Activated T-helper 17 cell treated with anti-CD3 and anti-CD28 coated beads, Interleukin-2, amount 50 U/mL, for 72 hours (primary cell): ENCODE data around the gene DNAH3. TPM values are rescaled to one million over a fixed set of nuclear protein-coding genes. Genes with fewer than 3 reads are reported as not detected.
"Not testable (repeated sequence)": the region's sequence is repeated elsewhere in the genome, so short reads cannot be mapped to it uniquely, and the experiment has no call there.

Experiments used
- ATAC-seq: fragments of 150-1000 bp; cut with Tn5 transposase; replicated peaks from 2 replicates; pipeline ENCODE4 v1.10.0; 2021; ENCODE audit warnings: mild to moderate bottlenecking, moderate library complexity
- H3K27ac Mint-ChIP-seq: one replicate; pipeline ENCODE4 v1.8.0; 2022; ENCODE audit warnings: mixed read lengths
- H3K27me3 Mint-ChIP-seq: one replicate; pipeline ENCODE4 v1.8.0; 2022; ENCODE audit warnings: mixed read lengths
- H3K36me3 Mint-ChIP-seq: one replicate; pipeline ENCODE4 v1.8.0; 2022; ENCODE audit warnings: low read depth, mild to moderate bottlenecking, mixed read lengths
- H3K4me1 Mint-ChIP-seq: one replicate; pipeline ENCODE4 v1.8.0; 2022; ENCODE audit warnings: mixed read lengths
- H3K4me3 Mint-ChIP-seq: one replicate; pipeline ENCODE4 v1.8.0; 2022; ENCODE audit warnings: mild to moderate bottlenecking, mixed read lengths
- H3K9me3 Mint-ChIP-seq: one replicate; pipeline ENCODE4 v1.8.0; 2022; ENCODE audit warnings: mixed read lengths
- total RNA-seq, 2 donors: library from RNA; stranded (reverse); gene quantifications; one replicate each; pipeline ENCODE4 v1.2.3, GENCODE V29; 2022

The DNAH3 gene
- total RNA-seq, 2 donors from 2014 or later, result 0.11 TPM

GRCh38 chr16:20950294-20950693 is 200.4 kb downstream of the DNAH3 start:
- peaks cover 7% of the 10 kb centered on the region for H3K27me3 Mint-ChIP-seq
- H3K36me3 Mint-ChIP-seq, result no peaks in the 10 kb centered on the region
- no peak overlapping the region for H3K27ac Mint-ChIP-seq
- no peaks in the 10 kb centered on the region for H3K9me3 Mint-ChIP-seq
- no peaks in the 10 kb centered on the region for H3K4me1 Mint-ChIP-seq
- H3K4me3 Mint-ChIP-seq, result no peak overlapping the region
- ATAC-seq, result no peak

- H3K4me1 Mint-ChIP-seq, result peaks cover 3% of the 10 kb centered on the region
- H3K27me3 Mint-ChIP-seq, result peaks cover 7% of the 10 kb centered on the region
Observed at GRCh38 chr16:20949660-20950059, 201.0 kb downstream of the DNAH3 start.

GRCh38 chr16:20948444-20948843 is 202.2 kb downstream of the DNAH3 start:
- Mint-ChIP-seq H3K27me3 (peaks cover 7% of the 10 kb centered on the region), H3K27ac (no peak overlapping the region), H3K9me3 (no peaks in the 10 kb centered on the region), H3K36me3 (no peaks in the 10 kb centered on the region), H3K4me1 (peaks cover 4% of the 10 kb centered on the region), H3K4me3 (no peak overlapping the region)
- ATAC-seq, result no peak

More at GRCh38 chr16:20949660-20950059, 201.0 kb downstream of the DNAH3 start:
- Mint-ChIP-seq H3K27ac (no peak overlapping the region), H3K9me3 (no peaks in the 10 kb centered on the region), H3K4me3 (no peak overlapping the region), H3K36me3 (no peaks in the 10 kb centered on the region)
- no peak for ATAC-seq

DNA sequence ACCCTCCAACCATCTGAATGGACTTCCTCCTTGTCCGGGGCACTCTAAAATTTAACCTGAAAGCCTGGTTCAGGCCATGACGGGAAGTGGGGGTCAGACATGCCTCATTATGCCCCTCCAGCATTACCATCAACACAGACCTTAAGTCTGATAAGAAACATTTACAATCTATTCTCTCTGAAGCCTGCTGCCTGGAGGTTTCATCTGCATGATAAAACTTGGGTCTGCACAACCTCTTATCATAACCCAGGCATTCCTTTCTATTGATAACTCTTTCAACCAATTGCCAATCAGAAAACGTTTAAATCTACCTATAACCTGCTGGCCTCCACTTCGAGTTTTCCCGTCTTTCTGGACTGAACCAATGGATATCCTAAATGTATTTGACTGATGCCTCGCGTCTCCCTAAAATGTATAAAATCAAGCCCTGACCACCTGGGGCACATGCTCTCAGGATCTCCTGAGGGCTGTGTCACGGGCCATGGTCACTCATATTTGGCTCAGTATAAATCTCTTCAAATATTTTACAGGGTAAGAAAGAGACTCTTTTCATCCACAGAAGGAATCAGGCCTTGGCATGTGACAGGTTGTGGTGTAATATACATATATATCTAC is 204.5 kb downstream of the DNAH3 start:
- Mint-ChIP-seq H3K27ac (no peak overlapping the region), H3K4me1 (peaks cover 9% of the 10 kb centered on the region), H3K4me3 (no peak overlapping the region), H3K36me3 (no peaks in the 10 kb centered on the region), H3K9me3 (no peaks in the 10 kb centered on the region), H3K27me3 (peaks cover 4% of the 10 kb centered on the region)
- no peak for ATAC-seq

DNA sequence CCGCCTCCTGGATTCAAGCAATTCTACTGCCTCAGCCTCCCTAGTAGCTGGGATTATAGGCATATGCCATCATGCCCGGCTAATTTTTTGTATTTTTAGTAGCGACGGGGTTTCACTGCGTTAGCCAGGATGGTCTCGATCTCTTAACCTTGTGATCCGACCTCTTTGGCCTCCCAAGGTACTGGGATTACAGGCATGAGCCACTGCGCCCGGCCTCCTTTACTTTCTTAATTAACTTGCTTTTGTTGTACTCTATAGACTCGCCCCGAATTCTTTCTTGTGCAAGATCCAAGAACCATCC is 205.1 kb downstream of the DNAH3 start:
- not testable (repeated sequence) for H3K9me3 Mint-ChIP-seq, H3K36me3 Mint-ChIP-seq, H3K27ac Mint-ChIP-seq, H3K27me3 Mint-ChIP-seq, H3K4me3 Mint-ChIP-seq, ATAC-seq
- H3K4me1 Mint-ChIP-seq, result peaks cover 11% of the 10 kb centered on the region

- H3K9me3 Mint-ChIP-seq, result no peaks in the 10 kb centered on the region
- H3K27ac Mint-ChIP-seq, result peak overlapping the region; percentile 66
- no peak overlapping the region for H3K4me3 Mint-ChIP-seq
- H3K36me3 Mint-ChIP-seq, result no peaks in the 10 kb centered on the region
- peaks cover 4% of the 10 kb centered on the region for H3K27me3 Mint-ChIP-seq
- H3K4me1 Mint-ChIP-seq, result peaks cover 11% of the 10 kb centered on the region
- peak; percentile 90 for ATAC-seq
Observed at GRCh38 chr16:20944861-20945574, 205.6 kb downstream of the DNAH3 start.

DNA sequence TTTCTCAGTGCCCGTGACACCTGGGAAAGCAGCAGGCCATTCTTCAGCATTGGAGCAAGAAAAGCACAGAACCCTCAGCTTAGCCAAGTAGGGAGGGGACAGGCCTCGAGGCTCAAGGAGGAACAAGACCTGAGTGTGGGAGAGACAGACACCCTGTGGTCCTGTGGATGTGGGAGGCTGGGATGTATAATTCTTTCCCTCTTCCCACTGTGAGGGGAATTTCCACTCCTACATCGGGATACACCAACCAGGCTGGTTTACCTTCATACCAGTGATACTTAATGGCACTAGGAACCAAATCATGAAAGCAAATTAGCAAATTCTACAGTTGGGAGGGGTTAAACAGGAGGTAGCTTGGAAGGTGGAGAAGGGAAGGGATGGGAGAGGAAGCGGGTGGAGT is 208.4 kb downstream of the DNAH3 start:
- Mint-ChIP-seq H3K36me3 (no peaks in the 10 kb centered on the region), H3K27me3 (no peaks in the 10 kb centered on the region), H3K4me1 (peaks cover 16% of the 10 kb centered on the region), H3K4me3 (no peak overlapping the region), H3K27ac (no peak overlapping the region), H3K9me3 (no peaks in the 10 kb centered on the region)
- no peak for ATAC-seq

DNA sequence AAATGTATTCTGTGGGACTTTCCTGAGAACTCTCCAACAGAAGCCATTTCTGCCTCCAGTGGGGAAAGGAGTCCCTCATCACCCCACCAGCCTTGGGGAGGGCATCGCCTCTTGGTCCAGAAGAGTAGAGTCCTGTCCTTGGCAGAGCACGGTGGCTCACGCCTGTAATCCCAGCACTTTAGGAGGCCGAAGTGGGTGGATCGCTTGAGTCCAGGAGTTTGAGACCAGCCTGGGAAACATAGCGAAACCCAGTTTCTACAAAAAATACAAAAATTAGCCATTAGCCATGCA is 209.1 kb downstream of the DNAH3 start:
- H3K27me3 Mint-ChIP-seq, result no peaks in the 10 kb centered on the region
- peak overlapping the region; percentile 77 for H3K27ac Mint-ChIP-seq

GRCh38 chr16:20940871-20941635 is 209.6 kb downstream of the DNAH3 start:
- Mint-ChIP-seq H3K4me3 (no peak overlapping the region), H3K27ac (peak overlapping the region; percentile 77), H3K27me3 (no peaks in the 10 kb centered on the region), H3K4me1 (peaks cover 16% of the 10 kb centered on the region), H3K36me3 (no peaks in the 10 kb centered on the region), H3K9me3 (no peaks in the 10 kb centered on the region)
- ATAC-seq, result peak; percentile 6

More for the DNA sequence above, 209.1 kb downstream of the DNAH3 start:
- Mint-ChIP-seq H3K4me1 (peaks cover 16% of the 10 kb centered on the region), H3K36me3 (no peaks in the 10 kb centered on the region), H3K4me3 (no peak overlapping the region), H3K9me3 (no peaks in the 10 kb centered on the region)
- ATAC-seq, result no peak

- Mint-ChIP-seq H3K27ac (no peak overlapping the region), H3K27me3 (no peaks in the 10 kb centered on the region), H3K36me3 (no peaks in the 10 kb centered on the region), H3K4me1 (peaks cover 13% of the 10 kb centered on the region), H3K9me3 (no peaks in the 10 kb centered on the region), H3K4me3 (no peak overlapping the region)
- peak; percentile 67 for ATAC-seq
Observed at GRCh38 chr16:20939611-20940010, 211.0 kb downstream of the DNAH3 start.

DNA sequence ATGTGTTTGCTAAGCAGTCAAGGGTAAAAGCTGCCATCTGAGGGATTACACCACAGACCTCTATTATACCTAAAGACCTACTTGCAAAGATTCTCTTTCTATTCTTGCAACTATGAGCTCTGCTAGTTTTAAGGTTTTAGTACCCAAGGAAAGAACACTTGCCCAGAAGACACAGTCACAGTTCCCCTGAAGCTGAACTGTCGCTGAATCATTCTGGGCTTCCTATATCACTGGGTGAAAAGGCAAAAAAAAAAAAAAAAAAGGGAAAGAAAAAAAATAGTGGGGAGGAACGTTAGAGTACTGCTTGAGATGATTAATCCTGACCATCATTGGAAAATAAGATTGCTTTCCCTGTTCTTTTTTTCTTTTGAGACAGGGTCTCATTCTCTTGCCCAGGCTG is 212.2 kb downstream of the DNAH3 start:
- H3K9me3 Mint-ChIP-seq, result no peaks in the 10 kb centered on the region

GRCh38 chr16:20937736-20938135 is 212.9 kb downstream of the DNAH3 start:
- ATAC-seq, result no peak
- no peaks in the 10 kb centered on the region for H3K27me3 Mint-ChIP-seq
- no peaks in the 10 kb centered on the region for H3K36me3 Mint-ChIP-seq
- peak overlapping the region; percentile 45 for H3K4me3 Mint-ChIP-seq
- peak overlapping the region; percentile 83 for H3K27ac Mint-ChIP-seq
- H3K4me1 Mint-ChIP-seq, result peaks cover 12% of the 10 kb centered on the region
- H3K9me3 Mint-ChIP-seq, result no peaks in the 10 kb centered on the region

More for the DNA sequence above, 212.2 kb downstream of the DNAH3 start:
- peak; percentile 83 for ATAC-seq
- Mint-ChIP-seq H3K36me3 (no peaks in the 10 kb centered on the region), H3K27me3 (no peaks in the 10 kb centered on the region), H3K4me3 (peak overlapping the region; percentile 45), H3K27ac (peak overlapping the region; percentile 83), H3K4me1 (peaks cover 12% of the 10 kb centered on the region)

GRCh38 chr16:20933589-20933988 is 217.1 kb downstream of the DNAH3 start:
- Mint-ChIP-seq H3K27ac (no peak overlapping the region), H3K4me1 (peaks cover 2% of the 10 kb centered on the region), H3K27me3 (no peaks in the 10 kb centered on the region), H3K9me3 (no peaks in the 10 kb centered on the region), H3K36me3 (no peaks in the 10 kb centered on the region), H3K4me3 (no peak overlapping the region)
- ATAC-seq, result no peak

DNA sequence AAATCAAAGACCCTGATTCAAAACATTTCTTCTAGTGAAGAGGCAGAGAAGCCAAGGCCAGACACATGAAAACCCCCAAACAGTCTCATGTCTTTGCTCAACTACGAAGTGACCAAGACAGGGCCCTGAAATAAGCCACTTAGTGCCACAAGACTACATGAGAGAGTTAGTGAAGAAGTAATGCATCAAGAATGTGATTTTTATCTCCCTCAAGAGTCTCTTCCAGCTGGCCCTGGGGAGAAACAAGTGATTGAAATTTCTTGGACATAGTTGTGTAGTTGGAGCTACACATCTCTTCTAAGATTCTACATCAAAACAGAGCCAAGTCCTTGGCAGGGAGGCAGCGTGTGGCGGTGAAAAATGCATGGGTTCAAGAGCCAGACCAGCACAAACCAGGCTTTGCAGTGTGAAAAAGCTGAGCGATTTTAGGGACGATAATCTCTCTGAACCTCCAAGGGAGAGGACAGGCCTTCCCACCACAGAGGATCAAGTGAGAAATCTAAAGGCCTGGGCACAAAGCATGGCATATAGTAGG is 219.5 kb downstream of the DNAH3 start:
- no peaks in the 10 kb centered on the region for H3K9me3 Mint-ChIP-seq
- H3K36me3 Mint-ChIP-seq, result no peaks in the 10 kb centered on the region
- H3K27ac Mint-ChIP-seq, result no peak overlapping the region
- H3K4me3 Mint-ChIP-seq, result no peak overlapping the region
- no peak for ATAC-seq
- H3K27me3 Mint-ChIP-seq, result no peaks in the 10 kb centered on the region
- H3K4me1 Mint-ChIP-seq, result no peaks in the 10 kb centered on the region

DNA sequence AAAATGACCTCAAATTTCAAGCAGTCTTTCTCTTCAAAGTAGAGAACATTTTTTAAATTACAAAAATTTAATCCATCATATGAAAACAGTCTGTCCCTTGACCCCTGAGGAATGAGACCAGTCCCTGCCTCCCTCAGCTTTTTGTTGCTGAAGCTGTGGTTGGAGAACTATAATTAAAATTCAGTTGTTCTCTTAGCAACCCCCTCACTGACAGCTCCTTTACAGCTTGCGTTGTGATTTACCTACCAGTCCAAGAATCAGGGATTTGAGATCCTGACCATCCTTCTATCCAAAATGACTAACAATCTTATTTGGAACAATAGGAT is 220.3 kb downstream of the DNAH3 start:
- Mint-ChIP-seq H3K4me3 (no peak overlapping the region), H3K27ac (no peak overlapping the region), H3K36me3 (peaks cover 6% of the 10 kb centered on the region), H3K9me3 (no peaks in the 10 kb centered on the region), H3K27me3 (no peaks in the 10 kb centered on the region), H3K4me1 (no peaks in the 10 kb centered on the region)
- ATAC-seq, result no peak
